Measurements from ENCODE around the gene SSR3. TPM values are rescaled to one million over a fixed set of nuclear protein-coding genes. Genes with fewer than 3 reads are reported as not detected.

SSR3 gene
- total and polyA plus RNA-seq, 2 of the 13 experiments (the other 11 are each of a cell fraction or from before 2014, with no cell fraction given) = 229 to 325 TPM

- TF ChIP-seq ZNF407 (CRISPR knock-in tag; IDR thresholded peaks at IDR 0.05; ENCODE audit: not compliant biosample characterization) = no peak
- no peak for TF ChIP-seq ZNF879 (CRISPR knock-in tag; IDR thresholded peaks at IDR 0.05)
- TF ChIP-seq ZC3H13 (CRISPR knock-in tag; IDR thresholded peaks at IDR 0.05) = no peak
- TF ChIP-seq RXRA (CRISPR knock-in tag; IDR thresholded peaks at IDR 0.05) = peak; percentile 80
- peak; percentile 86 for TF ChIP-seq ZFP91 (CRISPR knock-in tag; IDR thresholded peaks at IDR 0.05; ENCODE audit: borderline replicate concordance)
- TF ChIP-seq ZNF672 (CRISPR knock-in tag; IDR thresholded peaks at IDR 0.05) = no peak
- TF ChIP-seq GLMP (CRISPR knock-in tag; IDR thresholded peaks at IDR 0.05; ENCODE audit: borderline replicate concordance) = no peak
- peak; percentile 84 for TF ChIP-seq E2F1 (CRISPR knock-in tag; IDR thresholded peaks at IDR 0.05)
- TF ChIP-seq MAF1 (CRISPR knock-in tag; IDR thresholded peaks at IDR 0.05; ENCODE audit: borderline replicate concordance) = no peak
- TF ChIP-seq SOX13 (IDR thresholded peaks at IDR 0.05) = no peak
- 0 out of 4 replicates have a peak, but pooled peaks of 1 of the 2 experiments have one; percentile 19 for TF ChIP-seq SOX13 (CRISPR knock-in tag; conservative IDR thresholded peaks at IDR 0.05 in 1 of 2, IDR thresholded peaks at IDR 0.05 in 1 of 2)
- no peak for TF ChIP-seq CENPX (CRISPR knock-in tag; IDR thresholded peaks at IDR 0.05)
- peak; percentile 45; the same call in 1 of the 2 replicates for TF ChIP-seq NFIC (IDR thresholded peaks at IDR 0.05; ENCODE audit: low read length)
- TF ChIP-seq ZNF607 (CRISPR knock-in tag; IDR thresholded peaks at IDR 0.05; ENCODE audit: borderline replicate concordance) = no peak
These were observed at the start of gene SSR3 (continued) for GRCh38 chr3:156554842-156555687.
